HG03520 (cell line): ENCODE measurements around the gene IFT122.
"Not testable (repeated sequence)": the region's sequence is repeated elsewhere in the genome, so short reads cannot be mapped to it uniquely, and the experiment has no call there.

Experiments
- ATAC-seq: cut with Tn5 transposase; IDR thresholded peaks from one replicate; pipeline ENCODE4 v1.9.1; 2021; ENCODE audit warnings: mild to moderate bottlenecking, moderate library complexity; ENCODE audit not compliant: unreplicated experiment

IFT122 gene

GRCh38 chr3:129439817-129440617 is at the start of gene IFT122, which contains the start of gene MBD4:
Gene IFT122, plus strand, starts transcription at chr3:129440224. Its CDS starts 107 bp downstream, at chr3:129440331.
Gene MBD4, minus strand, starts transcription at chr3:129439948. Its CDS starts 115 bp downstream, at chr3:129439833.
- peak; percentile 78 for ATAC-seq

GRCh38 chr3:129391583-129391982 is 48.4 kb upstream of the IFT122 start:
- ATAC-seq, result not testable (repeated sequence)

GRCh38 chr3:129392106-129392887 is 47.7 kb upstream of the IFT122 start:
- ATAC-seq, result not testable (repeated sequence)

- no peak for ATAC-seq
These were observed 46.8 kb upstream of the IFT122 start for GRCh38 chr3:129393271-129393670.

- not testable (repeated sequence) for ATAC-seq
These were observed 46.1 kb upstream of the IFT122 start for GRCh38 chr3:129393760-129394564.

GRCh38 chr3:129398803-129399144 is 41.2 kb upstream of the IFT122 start:
- ATAC-seq, result no peak

- peak; percentile 60 for ATAC-seq
These were observed 40.7 kb upstream of the IFT122 start for GRCh38 chr3:129399145-129399894.

- ATAC-seq, result no peak
These were observed 40.1 kb upstream of the IFT122 start for GRCh38 chr3:129399895-129400357.

- no peak for ATAC-seq
These were observed 37.8 kb upstream of the IFT122 start for GRCh38 chr3:129402210-129402609.

- ATAC-seq, result no peak
These were observed 37.4 kb upstream of the IFT122 start for GRCh38 chr3:129402616-129403015.

- ATAC-seq, result no peak
These were observed 36.6 kb upstream of the IFT122 start for GRCh38 chr3:129403450-129403849.

- no peak for ATAC-seq
These were observed 35.9 kb upstream of the IFT122 start for GRCh38 chr3:129404130-129404529.

GRCh38 chr3:129404610-129405009 is 35.4 kb upstream of the IFT122 start:
- no peak for ATAC-seq

GRCh38 chr3:129409541-129409940 is 30.5 kb upstream of the IFT122 start:
- no peak for ATAC-seq

GRCh38 chr3:129410971-129411370 is 29.1 kb upstream of the IFT122 start:
- ATAC-seq, result no peak

GRCh38 chr3:129412542-129413198 is 27.4 kb upstream of the IFT122 start:
- ATAC-seq, result no peak

- ATAC-seq, result not testable (repeated sequence)
These were observed 26.8 kb upstream of the IFT122 start for GRCh38 chr3:129413238-129413637.

- ATAC-seq, result peak; percentile 72
These were observed 26.1 kb upstream of the IFT122 start for GRCh38 chr3:129413687-129414506.

- ATAC-seq, result no peak
These were observed 24.6 kb upstream of the IFT122 start for GRCh38 chr3:129415378-129415777.
